ENCODE results near the gene HABP4.

DNA sequence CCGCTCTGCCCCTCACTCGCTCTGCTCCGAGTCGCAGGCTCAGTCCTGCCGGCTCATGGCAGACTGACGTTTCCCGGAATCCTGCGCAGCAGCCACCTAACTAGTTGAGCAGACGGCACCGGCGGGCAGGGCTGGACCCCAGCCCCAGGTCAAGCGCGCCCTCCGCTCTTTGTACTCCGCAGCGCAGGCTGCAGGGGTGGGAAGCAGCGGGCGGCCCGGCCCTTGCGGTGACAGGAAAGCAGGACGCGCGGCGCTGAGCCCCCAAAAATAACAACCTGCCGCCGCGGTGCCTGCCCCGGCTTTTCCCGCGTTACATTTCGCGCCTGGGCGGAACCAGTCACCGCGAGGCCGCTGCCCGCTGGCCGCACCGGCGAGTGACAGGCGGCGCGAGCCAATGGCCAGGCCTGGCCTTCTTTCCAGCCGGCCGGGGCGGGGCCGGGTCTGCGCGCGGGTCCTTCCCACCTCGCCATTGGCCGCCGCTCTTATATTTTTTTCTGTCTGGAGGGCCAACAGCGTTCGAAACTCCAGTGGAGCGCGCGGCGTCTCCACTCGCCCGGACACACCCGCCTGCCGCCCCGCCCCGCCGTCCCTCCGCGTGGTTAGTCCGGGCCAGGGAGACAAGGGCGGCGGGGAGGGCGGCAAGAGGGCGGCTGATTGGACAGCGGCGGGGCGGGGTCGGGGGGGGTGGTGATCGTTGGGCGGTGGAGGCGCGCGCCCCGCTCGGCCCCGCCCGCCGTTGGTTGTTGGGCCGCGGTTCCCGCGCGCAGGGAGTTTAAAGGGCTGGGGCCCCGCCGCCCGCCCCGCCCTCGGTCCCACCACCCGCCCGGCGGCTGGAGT is 31.7 kb upstream of the HABP4 start, which contains the start of gene ZNF367:
- TF ChIP-seq, protein P1, sequence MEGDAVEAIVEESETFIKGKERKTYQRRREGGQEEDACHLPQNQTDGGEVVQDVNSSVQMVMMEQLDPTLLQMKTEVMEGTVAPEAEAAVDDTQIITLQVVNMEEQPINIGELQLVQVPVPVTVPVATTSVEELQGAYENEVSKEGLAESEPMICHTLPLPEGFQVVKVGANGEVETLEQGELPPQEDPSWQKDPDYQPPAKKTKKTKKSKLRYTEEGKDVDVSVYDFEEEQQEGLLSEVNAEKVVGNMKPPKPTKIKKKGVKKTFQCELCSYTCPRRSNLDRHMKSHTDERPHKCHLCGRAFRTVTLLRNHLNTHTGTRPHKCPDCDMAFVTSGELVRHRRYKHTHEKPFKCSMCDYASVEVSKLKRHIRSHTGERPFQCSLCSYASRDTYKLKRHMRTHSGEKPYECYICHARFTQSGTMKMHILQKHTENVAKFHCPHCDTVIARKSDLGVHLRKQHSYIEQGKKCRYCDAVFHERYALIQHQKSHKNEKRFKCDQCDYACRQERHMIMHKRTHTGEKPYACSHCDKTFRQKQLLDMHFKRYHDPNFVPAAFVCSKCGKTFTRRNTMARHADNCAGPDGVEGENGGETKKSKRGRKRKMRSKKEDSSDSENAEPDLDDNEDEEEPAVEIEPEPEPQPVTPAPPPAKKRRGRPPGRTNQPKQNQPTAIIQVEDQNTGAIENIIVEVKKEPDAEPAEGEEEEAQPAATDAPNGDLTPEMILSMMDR (conservative IDR thresholded peaks at IDR 0.05; ENCODE audit: low read depth, low read length) = no peak
- no peak for TF ChIP-seq EZH2 (IDR thresholded peaks at IDR 0.05; ENCODE audit: borderline replicate concordance, low read depth, low read length, poor library complexity, severe bottlenecking)
